ENCODE measurements around the gene G6PC3.

The G6PC3 gene

GRCh38 chr17:44024271-44024663 is 46.3 kb upstream of the G6PC3 start:
- TF ChIP-seq CEBPB (IDR thresholded peaks at IDR 0.05) (no peak), EP300 (IDR thresholded peaks at IDR 0.05; ENCODE audit: borderline replicate concordance) (no peak), FOXM1 (IDR thresholded peaks at IDR 0.05; ENCODE audit: borderline replicate concordance, low read depth) (no peak), NFIC (IDR thresholded peaks at IDR 0.05) (no peak), TCF12 (IDR thresholded peaks at IDR 0.05; ENCODE audit: low read depth) (no peak), CREB1 (IDR thresholded peaks at IDR 0.05; ENCODE audit: low read depth) (no peak), ZBTB7A (IDR thresholded peaks at IDR 0.05; ENCODE audit: low read depth) (no peak), YY1 (IDR thresholded peaks at IDR 0.05; ENCODE audit: low read depth) (no peak), MAX (IDR thresholded peaks at IDR 0.05) (no peak), TAF1 (IDR thresholded peaks at IDR 0.05; ENCODE audit: low read depth) (no peak), EGR1 (IDR thresholded peaks at IDR 0.05) (no peak), TEAD4 (IDR thresholded peaks at IDR 0.05) (no peak), REST (IDR thresholded peaks at IDR 0.05; ENCODE audit: low read depth) (no peak)

- no peak for TF ChIP-seq TEAD4 (IDR thresholded peaks at IDR 0.05)
- TF ChIP-seq YY1 (IDR thresholded peaks at IDR 0.05; ENCODE audit: low read depth) = no peak
- TF ChIP-seq REST (IDR thresholded peaks at IDR 0.05; ENCODE audit: low read depth) = no peak
- no peak for TF ChIP-seq CREB1 (IDR thresholded peaks at IDR 0.05; ENCODE audit: low read depth)
- TF ChIP-seq FOXM1 (IDR thresholded peaks at IDR 0.05; ENCODE audit: borderline replicate concordance, low read depth) = no peak
- TF ChIP-seq RAD21 (IDR thresholded peaks at IDR 0.05; ENCODE audit: low read depth) = no peak
- TF ChIP-seq TAF1 (IDR thresholded peaks at IDR 0.05; ENCODE audit: low read depth) = no peak
- TF ChIP-seq MAX (IDR thresholded peaks at IDR 0.05) = no peak
- TF ChIP-seq CEBPB (IDR thresholded peaks at IDR 0.05) = no peak
- TF ChIP-seq NFIC (IDR thresholded peaks at IDR 0.05) = no peak
- TF ChIP-seq EP300 (IDR thresholded peaks at IDR 0.05; ENCODE audit: borderline replicate concordance) = no peak
- no peak for TF ChIP-seq EGR1 (IDR thresholded peaks at IDR 0.05)
- no peak for TF ChIP-seq TCF12 (IDR thresholded peaks at IDR 0.05; ENCODE audit: low read depth)
- TF ChIP-seq ZBTB7A (IDR thresholded peaks at IDR 0.05; ENCODE audit: low read depth) = no peak
- no peak for TF ChIP-seq USF1 (IDR thresholded peaks at IDR 0.05)
Observed at GRCh38 chr17:44024853-44025252, 45.7 kb upstream of the G6PC3 start.

- TF ChIP-seq EP300 (IDR thresholded peaks at IDR 0.05; ENCODE audit: borderline replicate concordance) (no peak), TAF1 (IDR thresholded peaks at IDR 0.05; ENCODE audit: low read depth) (no peak), CREB1 (IDR thresholded peaks at IDR 0.05; ENCODE audit: low read depth) (no peak), NFIC (IDR thresholded peaks at IDR 0.05) (no peak), MAX (IDR thresholded peaks at IDR 0.05) (no peak), YY1 (IDR thresholded peaks at IDR 0.05; ENCODE audit: low read depth) (no peak), ZBTB7A (IDR thresholded peaks at IDR 0.05; ENCODE audit: low read depth) (no peak), RAD21 (IDR thresholded peaks at IDR 0.05; ENCODE audit: low read depth) (no peak), FOXM1 (IDR thresholded peaks at IDR 0.05; ENCODE audit: borderline replicate concordance, low read depth) (no peak), TCF12 (IDR thresholded peaks at IDR 0.05; ENCODE audit: low read depth) (no peak), TEAD4 (IDR thresholded peaks at IDR 0.05) (no peak), USF1 (IDR thresholded peaks at IDR 0.05) (no peak), CEBPB (IDR thresholded peaks at IDR 0.05) (no peak), REST (IDR thresholded peaks at IDR 0.05; ENCODE audit: low read depth) (no peak), EGR1 (IDR thresholded peaks at IDR 0.05) (no peak)
Observed at GRCh38 chr17:44029736-44030135, 40.8 kb upstream of the G6PC3 start.

GRCh38 chr17:44030482-44030881 is 40.1 kb upstream of the G6PC3 start:
- no peak for TF ChIP-seq EP300 (IDR thresholded peaks at IDR 0.05; ENCODE audit: borderline replicate concordance)
- TF ChIP-seq CREB1 (IDR thresholded peaks at IDR 0.05; ENCODE audit: low read depth) = no peak
- TF ChIP-seq REST (IDR thresholded peaks at IDR 0.05; ENCODE audit: low read depth) = no peak
